Measurements from ENCODE around the gene RNH1. TPM values are rescaled to one million over a fixed set of nuclear protein-coding genes. Genes with fewer than 3 reads are reported as not detected.

RNH1 gene
- polyA plus RNA-seq, 3 donors, result 381 to 445 (median 443) TPM

GRCh38 chr11:508956-509355, 1.9 kb upstream of the RNH1 start:
- peaks cover 0 to 2% (median 0%) of the 10 kb centered on the region in 7 donors for H3K9me3 Mint-ChIP-seq
- DNase-seq, result no peak
- no peaks in the 10 kb centered on the region for H3K27me3 ChIP-seq (ENCODE audit: control insufficient read depth in 2 of 2, insufficient read depth in 2 of 2, low read length in 2 of 2)
- no peak overlapping the region for H3K27ac Mint-ChIP-seq
- peaks cover 37% of the 10 kb centered on the region for H3K79me2 ChIP-seq (ENCODE audit: insufficient read depth, low read length)
- 83% methylated on average over 1 of the region's 5 CpGs for WGBS (ENCODE audit: insufficient coverage)
- no peak overlapping the region for H3K27ac ChIP-seq (ENCODE audit: low read depth in 1 of 2, low read length in 2 of 2)
- H2AFZ ChIP-seq (ENCODE audit: insufficient read depth, low read depth, low read length, poor library complexity, severe bottlenecking), result no peak overlapping the region
- no peak overlapping the region for H3K4me3 Mint-ChIP-seq
- TF ChIP-seq, protein P1, sequence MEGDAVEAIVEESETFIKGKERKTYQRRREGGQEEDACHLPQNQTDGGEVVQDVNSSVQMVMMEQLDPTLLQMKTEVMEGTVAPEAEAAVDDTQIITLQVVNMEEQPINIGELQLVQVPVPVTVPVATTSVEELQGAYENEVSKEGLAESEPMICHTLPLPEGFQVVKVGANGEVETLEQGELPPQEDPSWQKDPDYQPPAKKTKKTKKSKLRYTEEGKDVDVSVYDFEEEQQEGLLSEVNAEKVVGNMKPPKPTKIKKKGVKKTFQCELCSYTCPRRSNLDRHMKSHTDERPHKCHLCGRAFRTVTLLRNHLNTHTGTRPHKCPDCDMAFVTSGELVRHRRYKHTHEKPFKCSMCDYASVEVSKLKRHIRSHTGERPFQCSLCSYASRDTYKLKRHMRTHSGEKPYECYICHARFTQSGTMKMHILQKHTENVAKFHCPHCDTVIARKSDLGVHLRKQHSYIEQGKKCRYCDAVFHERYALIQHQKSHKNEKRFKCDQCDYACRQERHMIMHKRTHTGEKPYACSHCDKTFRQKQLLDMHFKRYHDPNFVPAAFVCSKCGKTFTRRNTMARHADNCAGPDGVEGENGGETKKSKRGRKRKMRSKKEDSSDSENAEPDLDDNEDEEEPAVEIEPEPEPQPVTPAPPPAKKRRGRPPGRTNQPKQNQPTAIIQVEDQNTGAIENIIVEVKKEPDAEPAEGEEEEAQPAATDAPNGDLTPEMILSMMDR (IDR thresholded peaks at IDR 0.05), result no peak
- no peak overlapping the region for H3K4me2 ChIP-seq (replicated peaks; ENCODE audit: extremely low read depth, low read length, poor library complexity, severe bottlenecking)
- peaks cover 43 to 44% of the 10 kb centered on the region in 2 donors for H3K4me1 ChIP-seq (ENCODE audit: control insufficient read depth in 1 of 2, insufficient read depth in 2 of 2, low read length in 2 of 2)
- H4K20me1 ChIP-seq (ENCODE audit: insufficient read depth, low read length), result no peaks in the 10 kb centered on the region
- peaks cover 0 to 15% of the 10 kb centered on the region in 2 donors for H3K36me3 ChIP-seq (replicated peaks in 1 of 2; ENCODE audit: control insufficient read depth in 1 of 2, insufficient read depth in 2 of 2, low read length in 2 of 2)
- intact Hi-C loops (cut with micrococcal nuclease), result loop anchor here in 1 of 2 donors (5.0 to 10.0 kb wide), 4 partner anchors 68 to 304 kb away; partner anchors contain the start of genes BET1L, PHRF1, PSMD13 and RIC8A
- peaks cover 13 to 39% of the 10 kb centered on the region in 2 donors for H3K36me3 Mint-ChIP-seq
- no peak overlapping the region for H3K9ac ChIP-seq (ENCODE audit: insufficient read depth, low read length, poor library complexity, severe bottlenecking)
- peaks cover 36% of the 10 kb centered on the region for H3K4me1 Mint-ChIP-seq
- peaks cover 0 to 3% (median 0%) of the 10 kb centered on the region in 3 donors for H3K27me3 Mint-ChIP-seq (ENCODE audit: low read depth in 3 of 3)
- no peak overlapping the region for H3K4me3 ChIP-seq (replicated peaks in 1 of 3; ENCODE audit: low read depth in 2 of 3, low read length in 3 of 3)
- no peaks in the 10 kb centered on the region for H3K9me3 ChIP-seq (replicated peaks in 1 of 2; ENCODE audit: control insufficient read depth in 1 of 2, insufficient read depth in 1 of 2, low read length in 2 of 2)

GRCh38 chr11:507727-508515, 879 bp upstream of the RNH1 start:
- Histone ChIP-seq H3K9ac (ENCODE audit: insufficient read depth, low read length, poor library complexity, severe bottlenecking) (peak overlapping the region; percentile 100), H3K4me1 (ENCODE audit: control insufficient read depth in 1 of 2, insufficient read depth in 2 of 2, low read length in 2 of 2) (peaks cover 43 to 47% of the 10 kb centered on the region in 2 donors)

More at GRCh38 chr11:507727-508515, 879 bp upstream of the RNH1 start:
- Mint-ChIP-seq H3K27me3 (ENCODE audit: low read depth in 3 of 3) (peaks cover 0 to 3% (median 0%) of the 10 kb centered on the region in 3 donors), H3K4me1 (peaks cover 35% of the 10 kb centered on the region), H3K9me3 (peaks cover 0 to 2% (median 0%) of the 10 kb centered on the region in 7 donors), H3K4me3 (peak overlapping the region; percentile 48 to 92), H3K36me3 (peaks cover 13 to 31% of the 10 kb centered on the region in 2 donors), H3K27ac (peak overlapping the region in 2 of 7 donors; percentile 14 to 27)
- H3K27me3 ChIP-seq (ENCODE audit: control insufficient read depth in 2 of 2, insufficient read depth in 2 of 2, low read length in 2 of 2), result no peaks in the 10 kb centered on the region
- H2AFZ ChIP-seq (ENCODE audit: insufficient read depth, low read depth, low read length, poor library complexity, severe bottlenecking), result no peak overlapping the region
- peaks cover 45% of the 10 kb centered on the region for H3K79me2 ChIP-seq (ENCODE audit: insufficient read depth, low read length)
- peak overlapping the region; percentile 15 to 81 (median 38) for H3K4me3 ChIP-seq (replicated peaks in 1 of 3; ENCODE audit: low read depth in 2 of 3, low read length in 3 of 3)
- H4K20me1 ChIP-seq (ENCODE audit: insufficient read depth, low read length), result peaks cover 4% of the 10 kb centered on the region
- WGBS (ENCODE audit: insufficient coverage), result 35% methylated on average over 35 of the region's 45 CpGs
- peaks cover 0 to 15% of the 10 kb centered on the region in 2 donors for H3K36me3 ChIP-seq (replicated peaks in 1 of 2; ENCODE audit: control insufficient read depth in 1 of 2, insufficient read depth in 2 of 2, low read length in 2 of 2)
- DNase-seq, result no peak
- intact Hi-C loops (cut with micrococcal nuclease), result loop anchor here (2.0 to 10.0 kb wide), 8 partner anchors 57 to 303 kb away; partner anchors contain the start of genes PSMD13 (in 2 of the 2), SIRT3 (in 2 of the 2), BET1L (in 1 of the 2) and PHRF1 (in 1 of the 2)
- peak overlapping the region in 1 of 2 donors; percentile 80 for H3K27ac ChIP-seq (ENCODE audit: low read depth in 1 of 2, low read length in 2 of 2)
- no peaks in the 10 kb centered on the region for H3K9me3 ChIP-seq (replicated peaks in 1 of 2; ENCODE audit: control insufficient read depth in 1 of 2, insufficient read depth in 1 of 2, low read length in 2 of 2)
- peak overlapping the region; percentile 73 for H3K4me2 ChIP-seq (replicated peaks; ENCODE audit: extremely low read depth, low read length, poor library complexity, severe bottlenecking)
- TF ChIP-seq, protein P1 (IDR thresholded peaks at IDR 0.05), result no peak

All from CD14-positive monocyte (primary cell).